ENCODE data around the gene OLIG3. TPM values are rescaled to one million over a fixed set of nuclear protein-coding genes. Genes with fewer than 3 reads are reported as not detected.

The OLIG3 gene
- total RNA-seq, 1 donor from 2014 or later: not detected

DNA sequence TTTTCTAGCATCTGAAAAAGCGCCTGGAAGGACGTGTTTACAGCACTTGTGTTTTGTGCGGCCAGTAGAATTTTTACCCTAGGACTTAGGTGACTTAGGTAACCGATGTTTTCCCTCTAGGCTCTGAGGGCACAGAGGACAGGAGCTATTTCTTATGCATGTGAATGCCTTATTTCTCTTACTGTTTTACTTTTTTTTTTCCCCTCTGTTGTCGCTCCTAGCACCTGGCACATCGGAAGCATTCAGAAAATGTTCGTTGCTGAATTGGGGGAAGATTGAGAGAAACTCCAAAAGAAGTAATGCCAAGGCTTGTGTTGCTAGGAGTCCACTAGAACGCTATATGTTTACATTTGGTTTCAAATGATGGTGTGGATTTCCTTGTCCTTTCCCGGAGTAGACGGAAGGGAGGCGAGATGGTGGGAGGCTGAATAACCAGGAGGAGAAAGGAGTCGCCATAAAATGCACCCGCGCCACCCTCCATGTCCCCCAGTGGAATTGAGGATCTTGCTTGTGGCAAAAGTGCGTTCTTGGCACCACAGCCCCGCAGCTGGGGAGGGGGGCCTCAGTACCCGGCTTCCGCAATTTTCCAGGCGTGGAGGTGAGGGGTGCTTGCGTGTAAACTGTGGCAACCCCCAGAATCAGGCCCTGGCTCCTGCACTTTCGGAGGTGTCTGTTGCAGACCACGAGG, 6.9 kb downstream of the OLIG3 start:
- Histone ChIP-seq H3K36me3 (no peaks in the 10 kb centered on the region), H3K27me3 (peaks cover 14% of the 10 kb centered on the region), H3K27ac (no peak overlapping the region), H3K4me3 (no peak overlapping the region), H3K9me3 (peaks cover 0 to 3% of the 10 kb centered on the region in 2 donors), H3K4me1 (no peaks in the 10 kb centered on the region)
- no peak for DNase-seq (ENCODE audit: low spot score in 2 of 2)
- TF ChIP-seq, protein P1, sequence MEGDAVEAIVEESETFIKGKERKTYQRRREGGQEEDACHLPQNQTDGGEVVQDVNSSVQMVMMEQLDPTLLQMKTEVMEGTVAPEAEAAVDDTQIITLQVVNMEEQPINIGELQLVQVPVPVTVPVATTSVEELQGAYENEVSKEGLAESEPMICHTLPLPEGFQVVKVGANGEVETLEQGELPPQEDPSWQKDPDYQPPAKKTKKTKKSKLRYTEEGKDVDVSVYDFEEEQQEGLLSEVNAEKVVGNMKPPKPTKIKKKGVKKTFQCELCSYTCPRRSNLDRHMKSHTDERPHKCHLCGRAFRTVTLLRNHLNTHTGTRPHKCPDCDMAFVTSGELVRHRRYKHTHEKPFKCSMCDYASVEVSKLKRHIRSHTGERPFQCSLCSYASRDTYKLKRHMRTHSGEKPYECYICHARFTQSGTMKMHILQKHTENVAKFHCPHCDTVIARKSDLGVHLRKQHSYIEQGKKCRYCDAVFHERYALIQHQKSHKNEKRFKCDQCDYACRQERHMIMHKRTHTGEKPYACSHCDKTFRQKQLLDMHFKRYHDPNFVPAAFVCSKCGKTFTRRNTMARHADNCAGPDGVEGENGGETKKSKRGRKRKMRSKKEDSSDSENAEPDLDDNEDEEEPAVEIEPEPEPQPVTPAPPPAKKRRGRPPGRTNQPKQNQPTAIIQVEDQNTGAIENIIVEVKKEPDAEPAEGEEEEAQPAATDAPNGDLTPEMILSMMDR (IDR thresholded peaks at IDR 0.05): no peak
- intact Hi-C loops (cut with DNase I): no loop called here

DNA sequence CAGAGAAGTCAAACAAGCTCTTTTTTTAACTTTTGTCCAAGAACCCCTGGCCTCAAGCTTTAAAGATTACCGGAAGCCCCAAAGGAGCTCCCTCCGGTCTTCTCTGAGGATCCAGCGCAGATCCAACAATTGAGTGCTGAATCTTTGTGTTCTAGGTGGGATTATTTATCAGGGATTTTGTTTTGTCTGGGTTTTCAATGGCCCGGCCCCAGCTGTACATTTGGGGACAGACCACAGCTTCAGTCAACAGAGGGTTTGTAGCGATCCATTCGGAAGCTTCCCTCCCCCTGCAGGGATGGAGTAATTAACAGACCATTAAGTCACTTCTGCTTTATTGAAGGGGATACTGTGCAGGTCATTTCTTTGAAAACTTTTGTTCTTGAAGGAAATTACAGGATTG, 7.8 kb downstream of the OLIG3 start:
- no peak overlapping the region for H3K4me3 ChIP-seq
- H3K27ac ChIP-seq: no peak overlapping the region
- no peaks in the 10 kb centered on the region for H3K4me1 ChIP-seq
- H3K36me3 ChIP-seq: no peaks in the 10 kb centered on the region
- peaks cover 14% of the 10 kb centered on the region for H3K27me3 ChIP-seq
- TF ChIP-seq, protein P1 (IDR thresholded peaks at IDR 0.05): no peak
- intact Hi-C loops (cut with DNase I): no loop called here
- peaks cover 0 to 3% of the 10 kb centered on the region in 2 donors for H3K9me3 ChIP-seq
- DNase-seq (ENCODE audit: low spot score in 2 of 2): no peak

DNA sequence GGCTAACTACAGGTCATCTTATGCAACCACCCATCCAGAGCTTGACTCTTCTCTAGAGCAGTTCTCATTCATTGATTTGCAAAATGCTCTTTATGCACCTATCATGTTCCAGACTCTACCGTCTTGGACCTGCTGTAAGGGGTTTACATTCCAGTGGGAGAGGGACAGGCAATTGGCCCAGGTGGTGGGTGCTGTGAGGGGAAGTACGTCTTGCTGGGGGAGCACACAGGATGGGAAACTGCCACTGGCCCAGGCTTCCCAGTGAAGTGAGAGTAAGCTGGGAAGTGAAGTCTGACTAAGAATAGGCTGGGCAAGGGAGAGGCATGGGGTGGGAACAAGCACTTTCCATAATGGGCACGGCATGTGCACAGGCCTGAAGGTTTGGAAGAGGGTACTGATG, 13.8 kb downstream of the OLIG3 start:
- intact Hi-C loops (cut with DNase I): no loop called here
- DNase-seq (ENCODE audit: low spot score in 2 of 2): no peak
- Histone ChIP-seq H3K9me3 (peaks cover 0 to 3% of the 10 kb centered on the region in 2 donors), H3K4me1 (no peaks in the 10 kb centered on the region), H3K36me3 (no peaks in the 10 kb centered on the region), H3K27ac (no peak overlapping the region), H3K27me3 (no peaks in the 10 kb centered on the region), H3K4me3 (no peak overlapping the region)
- TF ChIP-seq, protein P1 (IDR thresholded peaks at IDR 0.05): no peak

DNA sequence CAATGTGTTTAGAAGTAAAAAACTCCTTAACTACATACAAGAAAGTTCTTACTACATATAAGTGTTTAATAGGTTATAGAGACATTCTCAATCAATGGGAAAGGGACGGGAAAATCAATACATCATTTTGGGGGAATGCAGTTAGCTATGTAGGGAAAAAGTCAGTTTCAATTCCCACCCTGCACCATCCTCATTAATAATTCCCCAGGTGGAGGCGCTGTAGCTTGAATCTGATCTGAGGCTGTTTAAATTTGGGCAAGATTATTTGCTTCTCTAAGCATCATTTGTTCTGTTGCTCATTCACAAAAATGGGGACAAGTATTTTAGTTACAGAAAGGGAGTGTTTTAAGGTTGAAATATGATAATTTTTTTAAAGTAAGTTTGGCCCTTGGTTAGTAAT, 19.1 kb downstream of the OLIG3 start:
- Histone ChIP-seq H3K27me3 (no peaks in the 10 kb centered on the region), H3K9me3 (no peaks in the 10 kb centered on the region), H3K27ac (no peak overlapping the region), H3K36me3 (no peaks in the 10 kb centered on the region), H3K4me1 (no peaks in the 10 kb centered on the region), H3K4me3 (no peak overlapping the region)
- DNase-seq (ENCODE audit: low spot score in 2 of 2): no peak
- intact Hi-C loops (cut with DNase I): no loop called here
- TF ChIP-seq, protein P1 (IDR thresholded peaks at IDR 0.05): no peak

DNA sequence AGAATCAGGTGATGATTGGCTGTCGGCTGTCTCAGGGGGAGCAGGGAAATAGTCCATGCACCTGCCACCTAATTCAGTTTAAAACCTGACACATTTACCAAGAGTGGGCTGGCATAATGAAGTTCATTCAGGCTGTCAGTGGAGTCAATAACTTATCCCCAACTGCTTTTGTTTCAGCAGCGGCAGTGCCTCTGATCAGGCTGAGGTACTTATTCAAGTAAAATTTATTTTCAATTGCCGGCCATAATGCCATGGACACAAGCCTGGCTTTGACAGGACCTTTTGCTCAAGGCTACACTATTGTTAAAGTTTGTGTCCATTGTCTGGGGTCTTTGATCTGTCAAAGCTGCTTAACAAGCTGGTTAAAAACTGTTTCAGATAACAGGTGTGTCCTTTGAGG, 20.6 kb downstream of the OLIG3 start:
- DNase-seq (ENCODE audit: low spot score in 2 of 2): no peak
- intact Hi-C loops (cut with DNase I): no loop called here
- no peak overlapping the region for H3K4me3 ChIP-seq
- no peaks in the 10 kb centered on the region for H3K27me3 ChIP-seq
- no peak overlapping the region for H3K27ac ChIP-seq
- TF ChIP-seq, protein P1 (IDR thresholded peaks at IDR 0.05): no peak
- no peaks in the 10 kb centered on the region for H3K9me3 ChIP-seq
- H3K4me1 ChIP-seq: no peaks in the 10 kb centered on the region
- H3K36me3 ChIP-seq: no peaks in the 10 kb centered on the region
